Inferior parietal cortex (tissue), 1 donor: ENCODE measurements around the gene PIGQ.
A peak's percentile ranks its signal among the peaks of the same experiment; 100 is the strongest.

ENCODE experiments used
- DNase-seq: peaks from one replicate; pipeline ENCODE4 v3.0.0-alpha.2; 2016; ENCODE audit errors: extremely low spot score

Gene PIGQ

DNA sequence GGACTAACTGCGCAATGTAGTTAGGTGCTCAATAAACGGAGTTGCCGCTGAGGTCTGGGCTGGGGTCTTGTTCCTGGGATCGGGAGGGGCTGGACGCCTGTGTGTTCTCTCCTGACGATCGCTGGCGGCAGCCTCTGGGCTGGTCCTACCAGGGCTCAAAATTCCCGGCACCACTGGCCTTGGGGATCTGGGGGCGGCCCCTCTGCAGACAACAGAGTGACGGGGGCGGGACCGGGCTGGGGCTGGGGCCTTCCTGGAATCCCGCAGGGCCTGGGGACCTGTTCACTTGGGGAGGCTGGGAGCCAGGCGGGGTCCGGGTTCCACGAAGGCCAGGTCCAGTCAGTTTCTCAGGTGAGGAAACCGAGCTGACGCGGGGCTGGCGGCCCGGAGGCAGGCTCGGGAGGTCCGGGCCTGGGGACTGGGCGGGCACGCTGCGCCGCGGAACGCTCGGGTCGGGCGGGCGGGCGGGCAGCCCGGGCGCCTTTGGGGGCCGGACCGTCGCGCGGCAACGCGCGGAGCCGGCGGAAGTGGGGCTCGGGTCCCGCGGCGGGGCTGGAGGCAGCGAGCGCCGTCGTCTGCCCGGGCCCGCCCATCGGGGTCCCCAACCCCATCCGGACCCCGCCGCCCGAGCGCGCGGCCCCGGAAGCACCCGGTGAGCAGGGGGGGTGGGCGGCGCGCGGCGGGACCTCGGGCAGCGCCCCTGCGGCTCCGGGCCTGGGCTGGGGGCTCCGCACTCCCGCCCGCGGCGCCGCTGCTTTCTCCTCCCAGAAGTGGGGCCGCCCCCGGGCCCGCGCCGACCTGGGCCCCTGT is at the start of gene PIGQ:
PIGQ (plus strand) TSS at position 524 of the 810 bp plus-strand sequence. CDS start 4,107 bp downstream, outside the sequence.
- DNase-seq = peak; percentile 45

DNA sequence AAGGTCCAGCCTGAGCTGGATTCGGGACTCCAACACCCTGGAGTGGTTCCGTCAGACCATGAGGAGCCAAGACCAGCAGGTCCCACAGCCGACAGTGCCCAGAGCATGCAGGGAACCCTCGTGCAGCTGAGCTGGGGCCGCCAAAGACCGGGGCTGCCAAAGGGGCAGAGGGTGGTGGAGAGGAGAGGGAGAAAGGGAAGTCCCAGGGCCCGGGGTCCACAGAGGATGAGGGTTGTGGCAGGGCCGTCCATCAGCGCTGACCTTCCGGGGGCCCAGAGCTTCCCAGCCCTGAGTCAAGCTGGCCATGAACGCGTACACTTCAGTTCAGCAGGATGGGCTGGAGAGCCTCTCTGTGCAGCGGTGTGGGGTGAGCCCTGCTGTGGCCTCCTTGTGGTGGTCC is 48.9 kb upstream of the PIGQ start:
- no peak for DNase-seq

DNA sequence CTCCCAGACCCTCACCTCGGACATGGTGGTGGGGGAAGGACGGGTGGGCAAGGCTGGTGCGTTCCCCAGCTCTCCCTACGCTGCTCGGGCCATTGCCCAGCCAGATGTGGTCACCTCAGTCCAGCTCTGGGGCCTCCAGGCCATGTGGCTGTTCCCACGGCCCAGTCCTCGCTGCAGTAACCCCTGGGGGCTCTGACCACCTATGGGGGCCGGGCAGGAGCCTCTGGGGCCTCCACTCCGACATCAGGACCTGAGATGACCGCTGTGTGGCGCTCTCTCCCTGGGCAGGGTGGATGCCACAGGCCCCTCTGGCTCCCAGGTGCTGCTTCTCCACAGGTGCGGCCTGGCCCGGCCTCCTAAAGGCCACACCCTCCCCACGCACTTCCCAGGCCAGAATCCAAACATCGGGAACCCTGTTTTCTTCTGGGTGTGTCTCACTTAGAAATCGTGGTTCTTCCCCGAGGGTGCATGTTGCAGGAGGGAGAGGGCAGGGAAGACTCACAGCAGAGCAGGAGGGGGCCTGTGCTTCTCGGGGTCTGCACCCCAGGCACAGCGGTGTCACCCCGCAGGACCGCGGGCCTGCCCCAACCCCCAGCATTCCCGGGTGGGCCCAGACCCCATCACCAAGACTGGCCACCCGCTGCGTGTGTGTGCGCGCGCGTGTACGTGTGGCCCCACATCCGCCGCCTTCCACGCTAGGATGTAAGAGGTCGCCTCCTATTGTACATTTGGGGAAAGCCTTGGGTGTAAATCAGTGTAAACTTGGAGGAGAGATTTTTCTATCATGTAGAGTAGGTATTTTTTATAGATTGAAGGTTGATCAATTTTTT is 48.2 kb upstream of the PIGQ start:
- no peak for DNase-seq

DNA sequence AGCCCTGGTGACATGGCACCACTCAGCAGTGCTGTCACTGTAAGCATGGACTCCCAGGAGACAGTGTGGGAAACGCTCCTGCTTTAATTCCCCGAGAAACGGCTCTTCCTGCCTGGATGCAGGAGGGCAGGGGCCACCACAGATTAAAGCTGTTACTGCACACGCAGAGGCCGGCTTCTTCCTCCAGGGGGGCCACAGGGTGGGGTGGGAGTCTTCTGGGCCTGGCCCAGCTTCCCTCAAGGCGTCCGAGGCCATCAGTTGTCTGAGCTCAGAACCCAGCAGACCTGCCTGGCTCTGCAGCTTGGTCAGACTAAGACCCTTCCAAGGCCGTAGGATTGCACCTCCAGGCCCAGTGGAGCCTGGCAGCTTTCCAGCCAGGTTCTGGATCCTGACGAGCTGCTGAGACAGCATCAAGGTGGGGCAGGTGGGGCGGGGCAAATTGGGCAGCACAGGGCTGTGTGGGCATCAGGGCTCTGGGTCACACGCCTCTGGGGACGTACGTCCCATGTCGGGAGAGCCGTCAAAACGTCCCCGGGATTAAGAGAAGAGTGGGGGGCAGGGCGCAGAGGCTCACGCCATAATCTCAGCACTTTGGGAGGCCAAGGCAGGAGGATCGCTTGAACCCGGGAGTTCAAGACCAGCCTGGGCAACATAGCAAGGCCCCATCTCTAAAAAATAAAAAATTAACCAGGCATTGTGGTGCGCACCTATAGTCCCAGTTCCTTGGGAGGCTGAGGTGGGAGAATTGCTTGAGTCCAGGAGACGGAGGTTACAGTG is 47.3 kb upstream of the PIGQ start:
- no peak for DNase-seq

DNA sequence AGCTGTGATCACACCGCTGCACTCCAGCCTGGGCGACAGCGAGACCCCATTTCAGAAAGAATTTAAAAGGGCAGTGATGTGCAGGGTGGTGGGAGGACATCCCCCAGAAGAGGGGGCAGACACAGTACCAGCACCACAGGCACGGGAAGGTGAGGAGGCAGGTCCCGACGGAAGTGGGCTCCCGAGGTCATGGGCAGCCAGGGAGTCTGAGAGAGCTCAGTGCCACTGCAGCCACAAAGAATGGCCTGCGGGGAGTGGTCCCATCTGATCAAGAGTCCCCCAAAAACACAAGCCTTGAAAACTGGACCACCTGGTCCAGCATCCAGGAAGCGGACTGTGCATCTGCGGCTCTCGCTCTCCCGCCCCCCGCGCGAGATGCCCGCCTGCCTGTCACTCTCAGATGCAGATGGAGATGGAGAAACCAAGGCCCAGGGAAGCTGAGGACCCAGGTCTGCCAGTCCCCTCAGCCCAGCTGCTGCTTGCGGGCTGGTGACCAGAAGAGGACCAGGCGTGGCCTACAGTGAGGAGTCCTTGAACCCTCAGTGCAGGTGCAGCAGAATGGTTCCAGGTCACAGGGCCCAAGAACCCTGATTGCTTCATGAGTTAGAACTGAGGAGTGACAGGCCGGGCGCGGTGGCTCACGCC is 46.5 kb upstream of the PIGQ start:
- DNase-seq = no peak

DNA sequence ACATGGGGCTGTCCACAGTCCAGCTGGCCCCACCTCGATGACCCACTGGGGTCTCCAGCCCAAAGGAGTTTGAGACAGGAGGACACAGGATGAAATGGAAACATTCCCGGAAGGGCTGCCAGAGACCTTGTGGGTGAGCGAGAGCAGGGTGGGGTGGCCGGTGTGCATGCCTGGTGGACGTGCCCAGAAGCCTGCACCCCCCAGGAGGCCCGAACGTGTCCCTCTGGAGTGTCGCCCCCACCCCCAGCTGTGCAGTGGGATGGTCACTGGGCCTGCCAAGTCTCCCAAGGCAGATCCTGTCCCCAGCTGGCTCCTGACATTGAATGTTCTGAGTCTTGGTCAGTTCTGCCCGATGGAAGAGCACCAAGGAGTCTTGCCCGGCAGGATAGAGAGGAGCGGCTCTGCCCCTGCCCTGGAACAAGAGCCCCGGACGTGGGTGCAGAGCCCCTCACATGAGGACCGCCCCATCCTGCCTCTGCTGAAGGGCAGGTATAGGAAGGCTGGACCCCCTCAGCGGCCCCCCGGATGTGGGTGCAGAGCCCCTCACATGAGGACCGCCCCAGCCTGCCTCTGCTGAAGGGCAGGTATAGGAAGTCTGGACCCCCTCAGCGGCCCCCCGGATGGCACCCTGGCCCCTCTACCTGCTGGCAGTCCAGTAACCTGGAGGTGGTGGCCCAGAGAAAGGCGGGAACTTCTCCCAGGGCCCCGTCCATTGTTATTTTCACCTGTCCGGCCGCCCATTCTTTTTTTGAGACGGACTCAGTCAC is 45.3 kb upstream of the PIGQ start:
- DNase-seq = no peak

DNA sequence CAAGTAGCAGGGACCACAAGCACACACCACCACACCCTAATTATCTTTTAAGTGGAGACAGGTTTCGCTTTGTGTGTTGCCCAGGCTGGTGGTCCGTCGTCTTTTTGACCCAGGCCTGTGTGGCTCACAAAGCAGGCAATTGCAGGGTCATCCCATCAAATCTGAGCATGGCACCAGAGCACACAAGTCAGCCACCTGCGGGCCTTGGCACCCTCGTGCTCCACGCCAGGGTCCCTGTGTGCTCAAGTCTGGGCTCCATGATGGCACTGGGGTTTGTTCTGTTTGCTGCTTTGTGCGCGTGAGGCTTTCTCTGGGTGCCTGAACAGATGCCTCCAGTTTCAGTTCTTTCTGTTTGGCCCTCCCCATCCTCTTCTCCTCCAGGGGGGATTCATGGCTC is 44.6 kb upstream of the PIGQ start:
- DNase-seq = no peak

DNA sequence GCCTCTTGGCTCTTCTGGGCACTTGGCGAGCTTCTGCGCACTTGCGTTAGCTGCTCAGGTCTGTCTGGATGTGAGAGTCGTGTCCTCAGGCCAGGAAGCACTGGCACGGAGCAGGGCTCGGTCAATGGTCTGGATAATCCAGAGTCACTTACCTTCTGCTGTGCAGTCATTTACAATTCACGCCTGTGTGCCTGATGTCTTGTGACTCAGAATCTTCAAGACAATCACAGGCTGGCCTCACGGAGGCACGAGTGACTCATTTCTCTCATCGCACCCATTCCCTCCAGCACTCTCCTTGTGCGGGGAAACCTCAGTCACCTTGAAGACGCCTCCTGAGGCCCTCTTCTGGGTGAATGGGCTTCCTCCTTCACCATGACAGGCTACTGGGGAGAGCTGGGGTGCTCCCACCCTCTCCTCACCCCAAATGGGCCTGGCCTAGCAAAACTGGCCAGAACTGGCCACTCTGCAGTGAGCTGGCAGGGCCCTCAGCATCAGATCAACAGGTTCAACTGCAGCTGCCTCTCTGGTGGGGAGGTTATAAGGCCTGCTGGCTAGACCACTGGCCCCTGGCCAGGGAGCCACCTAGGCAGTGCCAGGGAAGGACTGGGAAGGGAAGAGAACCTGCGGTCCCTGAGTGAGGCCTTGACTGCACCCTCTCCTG is 44.1 kb upstream of the PIGQ start:
- DNase-seq = peak; percentile 54

DNA sequence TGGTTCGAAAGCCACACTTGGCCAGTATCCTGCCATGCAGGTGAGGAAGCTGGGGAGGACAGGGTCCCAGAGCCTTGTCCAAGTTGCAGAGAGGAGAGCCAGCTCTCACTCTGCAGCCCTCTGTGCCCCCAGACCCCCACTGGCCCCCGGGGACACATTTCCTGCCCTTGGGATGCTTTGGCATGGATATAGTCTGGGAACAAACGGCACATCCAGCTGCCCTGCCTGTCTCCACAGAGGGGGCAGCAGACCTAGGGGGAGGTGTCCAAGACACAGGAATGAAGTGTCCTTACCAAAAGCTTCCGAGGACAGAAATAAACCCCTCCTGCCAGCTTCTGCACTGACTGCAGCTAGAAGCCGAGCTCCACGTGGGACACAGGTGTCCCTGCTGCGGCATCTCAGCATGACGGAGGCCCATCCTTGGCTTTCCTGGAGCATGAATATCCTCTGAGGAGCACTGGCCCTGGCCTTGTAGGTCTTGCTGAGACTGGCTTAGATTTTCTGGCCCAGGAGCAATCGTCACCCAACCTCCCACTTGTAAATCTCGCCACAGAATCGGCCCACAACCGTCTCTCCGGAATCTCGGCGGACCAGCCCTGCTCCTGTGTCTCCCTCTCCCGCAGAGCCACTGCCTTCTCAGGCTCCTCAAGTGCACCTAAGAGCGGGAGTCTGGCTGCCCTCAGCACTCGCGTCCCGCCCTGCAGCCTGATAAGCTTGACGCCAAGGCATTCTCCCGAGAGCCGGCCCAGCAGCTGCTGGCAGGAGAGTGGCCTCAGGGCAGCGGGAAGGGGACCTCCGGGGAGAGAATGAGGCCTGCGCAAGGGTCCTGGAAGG is 43.4 kb upstream of the PIGQ start:
- DNase-seq = peak; percentile 22

DNA sequence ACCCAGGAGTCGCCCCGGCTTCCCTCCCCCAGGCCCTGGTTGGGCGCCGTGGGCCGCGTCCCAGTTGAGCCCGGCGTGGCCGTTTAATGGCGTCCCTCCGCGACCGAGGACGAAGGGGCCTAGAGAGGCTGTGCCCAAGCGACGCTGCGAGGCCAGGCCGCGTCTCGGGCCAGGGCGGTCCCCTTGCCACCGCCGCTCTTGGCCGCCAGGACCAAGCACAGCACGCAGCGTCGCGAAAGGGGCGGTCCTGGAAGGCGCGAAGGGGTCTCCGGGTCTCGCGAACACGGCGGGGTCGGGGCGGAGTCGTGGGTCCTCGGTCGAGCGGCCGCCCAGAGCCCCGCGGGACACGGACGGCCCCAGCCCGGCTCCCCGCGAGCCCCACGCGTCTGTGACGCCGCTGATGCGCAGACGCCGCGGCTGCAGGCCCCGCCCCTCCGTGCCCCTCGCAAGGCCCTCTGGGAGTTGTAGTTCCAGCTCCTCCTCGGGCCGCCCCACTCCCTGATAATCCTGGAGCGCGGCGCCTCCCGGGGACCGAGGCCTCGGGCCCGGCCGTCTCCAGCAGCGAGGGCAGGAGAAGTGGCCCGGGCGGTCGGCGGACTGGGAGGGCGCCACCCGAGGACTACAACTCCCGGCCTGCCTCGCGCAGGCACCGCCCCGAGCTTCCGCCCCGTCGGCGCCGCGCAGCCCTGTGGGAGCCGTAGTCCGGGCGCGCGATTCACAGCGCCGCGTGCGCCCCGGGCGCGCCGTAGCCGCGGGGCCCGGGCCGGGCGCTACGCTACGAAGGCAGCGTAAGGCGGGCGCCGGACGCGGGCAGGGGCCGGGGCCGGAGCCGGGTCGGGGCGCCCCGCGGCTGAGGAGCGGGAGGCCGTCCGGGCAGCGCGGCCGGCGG is 42.5 kb upstream of the PIGQ start, which contains the start of gene CAPN15:
CAPN15 (plus strand) TSS at position 698 of the 889 bp plus-strand sequence. CDS start 19,127 bp downstream, outside the sequence.
- DNase-seq = peak; percentile 79

DNA sequence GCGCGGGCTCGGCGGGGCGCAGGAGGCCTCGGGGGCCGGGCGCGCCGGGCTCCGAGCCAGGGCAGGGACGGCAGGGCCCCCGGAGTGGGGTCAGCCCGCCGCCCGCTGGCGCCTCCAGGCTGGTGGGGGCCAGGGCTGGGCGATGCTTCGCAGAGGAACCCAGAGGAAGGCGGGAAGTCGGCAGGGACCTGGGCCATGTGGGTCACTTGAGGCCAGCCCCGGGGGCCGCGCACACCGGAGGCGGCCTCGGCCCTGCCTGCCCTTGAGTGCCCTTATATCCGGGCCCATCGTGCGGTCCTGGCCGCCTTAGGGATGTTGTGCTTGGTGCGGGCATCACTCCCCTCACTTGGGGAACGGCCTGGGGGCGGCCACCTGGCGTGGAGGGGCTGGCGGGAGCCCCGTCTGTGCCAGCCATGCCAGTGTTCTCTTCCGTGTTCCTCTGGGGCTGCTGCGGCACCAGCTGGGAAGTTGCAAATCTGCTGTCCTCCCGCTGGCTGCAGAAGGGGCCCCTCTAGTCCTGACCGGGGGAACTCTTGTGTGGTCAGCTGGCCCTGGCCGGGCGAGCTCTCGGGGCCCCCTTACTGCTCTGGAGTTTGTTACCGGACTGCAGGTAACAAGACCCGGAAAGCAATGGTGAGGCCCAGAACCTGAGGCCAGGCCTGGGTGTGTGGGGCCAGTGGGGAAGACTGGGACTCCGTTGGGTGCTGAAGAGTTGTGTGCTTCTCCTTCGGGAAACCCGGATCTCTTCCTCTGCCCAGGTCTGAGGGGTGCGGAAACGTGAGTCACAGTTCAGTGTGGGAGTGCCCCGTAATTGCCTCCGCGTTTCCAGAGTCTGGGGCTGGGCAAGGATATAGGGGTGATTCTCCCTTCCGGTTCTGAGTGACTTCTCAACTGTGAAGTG is 41.4 kb upstream of the PIGQ start:
- DNase-seq = no peak

DNA sequence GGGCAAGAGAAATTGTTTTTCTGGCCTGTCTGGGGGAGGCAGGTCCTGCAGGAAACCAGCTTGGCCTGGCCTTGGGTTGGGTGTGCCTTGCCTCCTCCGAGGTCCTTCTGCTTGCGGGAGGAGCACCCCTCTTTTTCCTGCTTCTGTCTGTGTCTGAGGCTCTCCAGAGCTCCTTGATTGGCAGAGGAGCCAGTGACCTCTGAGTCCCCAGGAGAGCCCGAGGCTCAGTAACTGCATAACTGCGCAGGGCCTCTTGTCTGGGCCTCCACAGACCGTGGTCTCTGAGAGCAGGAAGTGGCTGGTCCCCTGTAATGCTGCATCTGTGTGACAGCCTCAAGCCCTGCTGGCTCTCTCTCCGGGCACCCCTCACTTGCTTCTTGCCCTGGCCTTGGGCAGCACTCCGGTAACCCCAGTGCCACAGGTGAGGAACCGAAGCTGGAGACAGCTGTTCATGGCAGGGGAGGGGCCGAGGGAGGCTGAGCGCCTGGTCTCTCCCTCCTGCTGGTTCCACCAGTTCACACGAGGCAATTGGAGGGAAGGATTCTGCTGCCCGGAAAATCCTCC is 40.7 kb upstream of the PIGQ start:
- no peak for DNase-seq

DNA sequence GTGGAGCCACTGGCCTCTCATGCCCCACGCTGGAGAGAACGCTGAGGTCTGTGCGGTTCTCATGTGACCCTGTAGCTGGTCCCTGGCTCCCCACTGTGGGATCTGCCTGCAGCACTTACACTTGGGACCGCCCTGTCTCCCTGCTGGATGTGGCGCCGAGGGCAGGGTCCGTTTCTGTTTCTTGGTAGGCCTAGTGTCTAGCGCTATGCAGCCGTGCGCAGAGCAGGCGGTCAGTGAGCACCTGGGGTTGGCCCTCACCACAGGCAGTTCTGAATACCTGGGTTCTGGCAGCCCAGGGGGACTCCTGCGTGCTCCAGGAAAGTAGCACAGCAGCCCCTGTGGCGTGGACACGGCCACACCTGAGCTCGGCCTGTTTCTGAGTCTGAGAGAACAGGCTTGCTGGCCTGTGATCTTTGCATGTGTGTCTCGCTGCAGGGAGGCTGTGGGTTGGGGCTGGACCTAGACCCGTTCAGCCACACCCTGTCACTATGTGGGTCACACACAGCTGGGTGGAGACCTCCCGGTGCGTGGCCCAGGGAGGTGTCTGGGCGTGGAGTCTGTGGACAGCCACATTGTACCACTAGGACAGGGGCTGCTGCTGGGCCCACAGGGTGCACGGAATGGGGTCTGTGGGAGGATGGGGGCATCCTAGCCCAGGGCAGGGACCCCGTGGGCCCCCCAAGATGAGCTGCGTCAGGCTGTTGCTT is 39.5 kb upstream of the PIGQ start:
- no peak for DNase-seq

DNA sequence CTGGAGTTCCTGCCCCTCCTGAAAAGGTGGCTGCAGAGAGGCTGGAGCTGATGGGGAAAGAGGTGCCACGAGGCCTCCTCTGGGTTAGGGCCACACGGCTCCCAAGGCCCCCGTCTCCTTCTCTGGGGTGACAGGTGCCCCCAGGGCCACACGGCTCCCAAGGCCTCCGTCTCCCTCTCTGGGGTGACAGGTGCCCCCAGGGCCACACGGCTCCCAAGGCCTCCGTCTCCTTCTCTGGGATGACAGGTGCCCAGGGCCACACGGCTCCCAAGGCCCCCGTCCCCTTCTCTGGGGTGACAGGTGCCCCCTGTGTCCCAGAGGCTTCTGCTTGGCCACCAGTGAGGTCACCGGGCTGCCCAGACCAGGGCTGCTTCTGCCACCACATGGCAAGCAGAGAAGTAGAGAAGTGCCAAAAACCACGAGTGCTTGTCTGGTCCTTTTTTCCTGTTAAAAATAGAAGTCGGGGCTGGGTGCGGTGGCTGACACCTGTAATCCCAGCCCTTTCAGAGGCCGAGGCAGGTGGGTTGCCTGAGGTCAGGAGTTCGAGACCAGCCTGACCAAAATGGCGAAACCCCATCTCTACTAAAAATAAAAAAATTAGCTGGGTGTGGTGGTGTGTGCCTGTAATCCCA is 38.2 kb upstream of the PIGQ start:
- no peak for DNase-seq

DNA sequence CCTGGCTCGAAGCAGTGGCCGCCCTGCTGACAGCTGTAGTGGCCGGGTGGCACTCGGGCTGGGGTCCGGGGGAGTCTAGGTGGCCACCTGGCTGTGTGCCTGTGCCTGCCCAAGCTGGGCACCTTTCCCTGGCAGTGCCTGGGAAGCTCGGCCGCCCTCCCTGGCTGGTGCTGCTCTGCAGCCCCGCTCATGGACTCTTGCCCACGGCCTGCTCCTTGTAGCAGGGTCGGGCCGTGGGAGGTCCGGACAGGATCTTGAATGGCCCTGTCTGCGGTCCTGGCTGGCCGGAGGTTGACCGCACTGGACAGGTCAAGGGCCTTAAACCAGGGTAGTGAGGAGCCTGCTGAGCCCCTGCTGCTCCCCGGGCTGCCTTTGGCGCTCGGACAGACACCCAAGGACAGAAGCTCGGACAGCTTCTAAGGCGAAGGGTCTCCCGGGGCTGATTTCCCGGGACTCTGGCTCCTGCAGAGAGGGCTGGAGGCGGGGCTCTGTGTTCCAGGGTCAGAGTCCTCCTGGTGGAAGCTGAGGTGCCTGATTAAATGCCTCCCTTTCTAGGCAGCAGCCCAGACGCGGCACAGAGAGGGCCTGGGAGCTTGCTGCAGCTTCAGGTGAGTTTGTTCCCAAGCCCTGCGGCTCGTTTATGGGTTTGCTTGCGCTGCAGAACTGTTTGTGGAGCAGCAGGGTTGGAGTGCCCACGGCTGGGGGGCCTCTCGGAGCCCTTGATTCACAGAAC is 36.2 kb upstream of the PIGQ start:
- no peak for DNase-seq
